Muscle of leg (tissue), 11 donors: Measurements from ENCODE around the gene LRCOL1. TPM values are rescaled to one million over a fixed set of nuclear protein-coding genes. Genes with fewer than 3 reads are reported as not detected.
A peak's percentile ranks its signal among the peaks of the same experiment; 100 is the strongest.

Source experiments
- DNase-seq: peaks from one replicate; pipeline ENCODE4 v3.0.0; 2013
- H3K27ac ChIP-seq: one replicate; pipeline ENCODE4 v1.5.1; 2013; ENCODE audit warnings: mild to moderate bottlenecking, low read length, control low read depth
- H3K27me3 ChIP-seq: one replicate; pipeline ENCODE4 v1.6.1; 2013; ENCODE audit warnings: low read length; ENCODE audit not compliant: control insufficient read depth, insufficient read depth
- H3K36me3 ChIP-seq: one replicate; pipeline ENCODE4 v1.6.1; 2013; ENCODE audit warnings: low read length; ENCODE audit not compliant: control insufficient read depth, insufficient read depth
- H3K4me1 ChIP-seq: one replicate; pipeline ENCODE4 v1.6.1; 2013; ENCODE audit warnings: low read length; ENCODE audit not compliant: control insufficient read depth, insufficient read depth
- H3K4me3 ChIP-seq: one replicate; pipeline ENCODE4 v1.5.1; 2013; ENCODE audit warnings: low read length, control low read depth
- H3K9me3 ChIP-seq: replicated peaks from 2 replicates; pipeline ENCODE4 v1.6.1; 2013; ENCODE audit warnings: low read depth, low read length; ENCODE audit not compliant: control insufficient read depth
- WGBS: methylation state at CpG from one replicate; pipeline ENCODE4 v1.1.5; 2013; ENCODE audit warnings: missing lambda C conversion rate; ENCODE audit not compliant: insufficient coverage; 5-methylcytosine and 5-hydroxymethylcytosine counted together
- polyA plus RNA-seq, 8 donors: library from polyadenylated mRNA; unstranded; fragments of 120-200 nt; gene quantifications; one replicate each; pipeline versions ENCODE4 v1.2.1 to v1.2.3, GENCODE V29; 2013; ENCODE audit warnings: inconsistent platforms in 1 of 8, low replicate concordance in 1 of 8; ENCODE audit not compliant: insufficient read length in 8 of 8, insufficient read depth in 1 of 8
- total RNA-seq: library from RNA; stranded (reverse); fragments of 120-200 nt; gene quantifications from one replicate; pipeline ENCODE4 v1.2.4, GENCODE V29; 2013

Gene LRCOL1
- total and polyA plus RNA-seq, 9 donors: 0.13 to 0.64 (median 0.22) TPM; not detected in 2

- 3% methylated on average over 16 of the region's 28 CpGs for WGBS
- peaks cover 61% of the 10 kb centered on the region for H3K27me3 ChIP-seq
- H3K4me1 ChIP-seq: peaks cover 21% of the 10 kb centered on the region
- DNase-seq: no peak
- no peak overlapping the region for H3K4me3 ChIP-seq
- H3K36me3 ChIP-seq: peaks cover 4% of the 10 kb centered on the region
- no peak overlapping the region for H3K27ac ChIP-seq
- H3K9me3 ChIP-seq: peaks cover 20% of the 10 kb centered on the region
Measured at GRCh38 chr12:132619071-132619385, 8.6 kb upstream of the LRCOL1 start.

GRCh38 chr12:132618683-132619043, 8.3 kb upstream of the LRCOL1 start, which contains the start of gene P2RX2:
Gene P2RX2 (plus strand): TSS chr12:132618776. CDS start chr12:132618817, 41 bp downstream.
- no peak within 1 kb of the TSS for H3K27ac ChIP-seq
- no peak within 1 kb of the TSS for H3K4me3 ChIP-seq
- DNase-seq: no peak
- H3K27me3 ChIP-seq: peaks cover 61% of the 10 kb centered on the region
- WGBS: under 1% methylated on average over 33 of the region's 49 CpGs
- peaks cover 20% of the 10 kb centered on the region for H3K9me3 ChIP-seq
- H3K36me3 ChIP-seq: peaks cover under 1% of the 10 kb centered on the region
- H3K4me1 ChIP-seq: peaks cover 21% of the 10 kb centered on the region

DNA sequence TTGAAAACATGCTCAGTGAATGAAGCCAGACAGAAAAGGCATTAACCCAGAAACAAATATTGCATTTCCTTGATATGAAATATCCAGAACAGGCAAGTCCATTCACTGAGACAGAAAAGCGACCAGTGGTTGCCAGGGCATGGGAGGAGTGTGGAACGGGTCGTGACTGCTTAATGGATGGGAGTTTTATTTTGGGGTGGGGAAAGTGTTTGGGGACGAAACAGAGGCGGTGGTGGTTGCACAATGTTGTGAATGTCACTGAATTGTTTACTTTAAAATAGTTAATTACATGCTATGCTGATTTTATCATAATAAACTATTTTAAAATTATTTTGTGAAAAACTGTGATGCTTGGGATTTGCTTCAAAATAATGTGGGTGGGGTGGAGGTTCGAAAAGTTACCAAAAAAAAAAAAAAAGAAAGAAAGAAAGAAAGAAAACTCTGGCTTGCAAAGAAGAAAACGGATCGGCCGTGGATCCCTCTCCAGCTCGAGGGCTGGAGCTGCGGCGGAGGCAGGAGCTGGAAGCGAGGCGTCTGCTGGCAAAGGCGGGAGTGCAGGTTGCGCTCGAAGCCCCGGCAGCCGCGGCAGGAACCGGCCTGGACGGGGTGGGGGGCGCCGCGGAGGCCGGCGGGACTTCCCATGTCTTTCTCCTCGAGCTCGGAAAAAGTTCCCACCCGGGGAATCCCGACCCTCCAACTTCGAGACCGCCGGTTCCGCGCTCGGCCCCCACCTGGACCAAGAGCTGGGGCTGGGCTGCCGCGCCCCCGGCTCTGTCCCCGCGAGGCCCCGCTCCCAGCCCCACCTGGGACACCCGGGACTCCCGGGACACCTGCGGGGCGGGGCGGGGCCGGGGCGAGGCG, 7.7 kb upstream of the LRCOL1 start:
- H3K27ac ChIP-seq: no peak overlapping the region
- no peak overlapping the region for H3K4me3 ChIP-seq
- peaks cover 17% of the 10 kb centered on the region for H3K4me1 ChIP-seq
- 7% methylated on average over 43 of the region's 51 CpGs for WGBS
- peaks cover 61% of the 10 kb centered on the region for H3K27me3 ChIP-seq
- no peak for DNase-seq
- H3K36me3 ChIP-seq: no peaks in the 10 kb centered on the region
- peaks cover 20% of the 10 kb centered on the region for H3K9me3 ChIP-seq

DNA sequence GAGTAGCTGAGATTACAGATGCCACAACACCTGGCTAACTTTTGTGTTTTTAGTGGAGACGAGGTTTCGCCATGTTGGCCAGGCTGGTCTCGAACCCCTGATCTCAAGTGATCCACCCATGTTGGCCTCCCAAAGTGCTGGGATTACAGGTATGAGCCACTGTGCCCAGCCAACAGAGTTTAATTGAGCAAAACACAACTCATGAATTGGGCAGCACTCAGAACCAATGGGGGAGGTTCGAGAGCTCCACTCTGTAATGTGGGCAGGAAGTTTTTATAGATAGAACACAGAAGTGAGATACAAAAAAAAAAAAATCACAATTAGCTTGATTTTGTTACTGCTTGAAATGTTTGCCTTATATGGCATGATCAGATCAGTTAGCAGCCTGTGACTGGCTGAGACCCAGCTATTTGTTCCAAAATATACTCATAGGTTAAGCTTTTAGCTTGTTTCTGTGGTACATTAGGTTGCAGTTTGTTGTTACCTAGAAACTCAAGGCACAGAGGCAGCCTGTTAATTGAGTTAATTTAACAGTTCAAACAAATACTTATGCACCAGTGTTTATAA, 6.8 kb upstream of the LRCOL1 start:
- no peaks in the 10 kb centered on the region for H3K36me3 ChIP-seq
- H3K27ac ChIP-seq: no peak overlapping the region
- H3K9me3 ChIP-seq: peaks cover 20% of the 10 kb centered on the region
- H3K4me3 ChIP-seq: no peak overlapping the region
- DNase-seq: no peak
- H3K4me1 ChIP-seq: peaks cover 9% of the 10 kb centered on the region
- 81% methylated on average over 3 of the region's 4 CpGs for WGBS
- H3K27me3 ChIP-seq: peaks cover 64% of the 10 kb centered on the region

GRCh38 chr12:132615579-132616038, 5.2 kb upstream of the LRCOL1 start:
- peaks cover 9% of the 10 kb centered on the region for H3K4me1 ChIP-seq
- no peaks in the 10 kb centered on the region for H3K36me3 ChIP-seq
- H3K27ac ChIP-seq: no peak overlapping the region
- no peak overlapping the region for H3K4me3 ChIP-seq
- 77% methylated on average over 11 of the region's 16 CpGs for WGBS
- no peak for DNase-seq
- H3K27me3 ChIP-seq: peaks cover 69% of the 10 kb centered on the region
- peaks cover 26% of the 10 kb centered on the region for H3K9me3 ChIP-seq

DNA sequence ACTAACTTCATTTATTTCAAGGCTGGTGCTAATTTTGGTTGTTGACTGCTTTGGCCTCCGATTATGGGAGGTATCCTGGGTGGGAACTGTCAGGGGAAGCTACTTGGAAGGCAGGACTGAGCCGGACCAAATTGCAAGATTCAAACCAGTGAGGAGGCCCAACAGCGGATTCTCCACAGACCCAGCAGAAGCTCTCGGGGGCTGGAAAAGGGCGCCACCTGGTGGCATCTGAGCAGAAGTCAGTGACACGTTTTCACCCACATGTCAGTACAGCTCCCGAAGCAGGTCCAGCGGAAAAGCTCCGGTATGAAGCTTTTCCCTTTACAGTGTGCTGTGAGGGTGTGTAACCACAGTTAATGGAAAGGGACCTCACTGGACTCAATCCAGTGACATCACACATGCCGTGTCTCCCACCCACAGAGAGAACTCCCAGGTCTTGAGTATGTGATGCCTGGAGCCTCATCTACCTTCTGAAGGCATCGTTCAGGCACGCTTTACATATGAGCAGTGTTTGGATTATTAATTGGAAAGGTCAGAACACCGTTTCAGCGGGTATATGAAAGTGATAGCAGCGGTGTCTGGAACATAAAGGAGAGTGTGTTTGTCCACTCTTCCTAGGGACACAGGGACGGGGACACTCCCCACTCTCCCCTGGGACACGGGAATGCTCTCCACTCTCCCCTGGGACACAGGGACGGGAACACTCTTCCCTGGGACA, 4.6 kb upstream of the LRCOL1 start:
- 33% methylated on average over 6 of the region's 18 CpGs for WGBS
- peaks cover 15% of the 10 kb centered on the region for H3K4me1 ChIP-seq
- H3K27me3 ChIP-seq: peaks cover 69% of the 10 kb centered on the region
- H3K4me3 ChIP-seq: no peak overlapping the region
- DNase-seq: peak; percentile 92
- no peaks in the 10 kb centered on the region for H3K36me3 ChIP-seq
- peaks cover 26% of the 10 kb centered on the region for H3K9me3 ChIP-seq
- H3K27ac ChIP-seq: no peak overlapping the region

GRCh38 chr12:132614029-132614428, 3.6 kb upstream of the LRCOL1 start:
- Histone ChIP-seq H3K36me3 (no peaks in the 10 kb centered on the region), H3K27me3 (peaks cover 70% of the 10 kb centered on the region), H3K4me3 (no peak overlapping the region), H3K4me1 (peaks cover 14% of the 10 kb centered on the region), H3K9me3 (peaks cover 26% of the 10 kb centered on the region), H3K27ac (no peak overlapping the region)
- WGBS: 83% methylated on average over 5 of the region's 5 CpGs
- no peak for DNase-seq

DNA sequence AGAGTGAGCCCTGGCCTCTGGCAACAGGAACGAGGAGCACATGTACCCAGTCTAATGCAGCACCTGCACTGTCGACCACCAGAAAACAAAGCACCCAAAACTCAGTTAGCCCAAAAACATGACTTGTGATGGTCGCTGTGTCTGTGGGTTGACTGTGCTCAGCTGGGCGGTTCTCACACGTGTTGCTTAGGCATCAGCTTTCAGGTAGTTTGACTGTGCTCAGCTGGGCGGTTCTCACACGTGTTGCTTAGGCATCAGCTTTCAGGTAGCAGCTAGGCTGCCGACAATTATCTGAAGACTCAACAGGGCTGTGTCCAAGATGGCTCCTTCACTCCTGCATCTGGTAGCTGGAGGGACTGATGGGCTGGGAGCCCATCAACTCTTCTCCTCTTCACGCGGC, 1.2 kb upstream of the LRCOL1 start:
- DNase-seq: no peak
- 94% methylated on average over 8 of the region's 10 CpGs for WGBS
- H3K4me1 ChIP-seq: peaks cover 11% of the 10 kb centered on the region
- peaks cover 69% of the 10 kb centered on the region for H3K27me3 ChIP-seq
- no peaks in the 10 kb centered on the region for H3K36me3 ChIP-seq
- H3K9me3 ChIP-seq: peaks cover 14% of the 10 kb centered on the region
- H3K27ac ChIP-seq: no peak overlapping the region
- no peak overlapping the region for H3K4me3 ChIP-seq

DNA sequence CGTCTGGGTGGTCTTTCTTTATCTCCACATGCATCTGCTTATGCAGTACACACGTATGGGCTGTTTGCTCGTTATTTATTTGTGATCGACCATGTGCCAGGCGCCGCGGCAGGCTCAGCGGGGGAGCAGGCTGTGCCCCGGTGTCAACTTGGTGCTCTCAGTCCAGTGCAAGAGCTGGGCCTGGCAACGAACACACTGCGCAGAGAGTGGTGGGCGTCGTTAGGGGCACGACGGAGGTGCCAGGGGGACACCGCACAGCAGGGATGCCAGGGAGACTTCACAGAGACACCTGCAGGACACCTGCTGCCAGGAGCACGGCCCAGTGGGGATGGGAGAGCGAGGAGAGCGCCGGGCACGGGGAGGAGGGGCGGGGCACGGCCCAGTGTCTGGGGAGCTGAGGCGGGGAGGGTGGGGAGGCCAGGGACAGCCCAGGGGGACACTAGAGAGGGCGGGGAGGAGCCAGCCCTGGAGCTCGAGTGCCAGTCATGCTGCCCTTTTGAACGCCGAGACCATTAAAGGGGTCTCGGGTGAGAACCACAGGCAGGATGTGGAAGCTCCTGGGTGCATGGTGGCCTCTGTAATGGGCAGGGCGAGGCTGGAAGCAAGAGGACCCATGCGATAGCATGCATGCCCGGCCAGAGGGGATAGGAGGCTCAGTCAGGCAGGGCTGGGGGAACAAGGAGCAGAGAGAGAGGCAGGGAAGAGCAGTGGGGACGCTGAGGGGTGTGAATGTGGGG, 652 bp upstream of the LRCOL1 start:
- no peak for DNase-seq
- WGBS: 72% methylated on average over 32 of the region's 33 CpGs
- Histone ChIP-seq H3K4me3 (no peak overlapping the region), H3K4me1 (peaks cover 11% of the 10 kb centered on the region), H3K27ac (no peak overlapping the region), H3K36me3 (no peaks in the 10 kb centered on the region), H3K27me3 (peaks cover 69% of the 10 kb centered on the region), H3K9me3 (peaks cover 8% of the 10 kb centered on the region)
